ENCODE results near the gene MAN1A2. TPM values are rescaled to one million over a fixed set of nuclear protein-coding genes. Genes with fewer than 3 reads are reported as not detected.

Gene MAN1A2
- total and polyA plus RNA-seq, 9 of the 15 experiments (the other 6 are each of a cell fraction or from before 2014, with no cell fraction given) = 4.2 to 38.4 (median 18.7) TPM

- peaks cover 74% of the 10 kb centered on the region for H3K79me2 ChIP-seq (ENCODE audit: control insufficient read depth, insufficient read depth, low read length)
- no TSS peak for BruUV-seq (replicated peaks)
- H4K20me1 ChIP-seq (replicated peaks; ENCODE audit: control insufficient read depth, insufficient read depth, low read length) = no peaks in the 10 kb centered on the region
- no peaks in the 10 kb centered on the region for H3K27me3 ChIP-seq (ENCODE audit: control insufficient read depth in 2 of 2, insufficient read depth in 2 of 2, low read length in 2 of 2)
- H3K4me3 ChIP-seq = peak overlapping the region; percentile 75
- 0% methylated on average over 19 of the region's 19 CpGs for WGBS (ENCODE audit: insufficient coverage, low coverage, missing lambda C conversion rate)
- POLR2A ChIA-PET = interaction anchor here (0.6 to 1.9 kb wide), 7 partner anchors 19 to 84 kb away, joined by 3 to 10 read pairs (median 3); no protein-coding TSS in a partner anchor
- DNase-seq (ENCODE audit: extremely low read depth in 1 of 4, low spot score in 3 of 4) (peak in 3 of 4 experiments; percentile 30 to 75 (median 52)), FAIRE-seq (peak; percentile 71), ATAC-seq (peak; percentile 59)
- H3K9me1 ChIP-seq (ENCODE audit: control insufficient read depth, insufficient read depth, low read length) = no peaks in the 10 kb centered on the region
- H3K9ac ChIP-seq (ENCODE audit: insufficient read depth in 1 of 2, low read depth in 2 of 2, low read length in 2 of 2) = peak overlapping the region; percentile 91 to 99; a peak in 3 of 4 replicates
- H3K36me3 ChIP-seq (ENCODE audit: control insufficient read depth, insufficient read depth, low read length) = no peaks in the 10 kb centered on the region
- CTCF ChIA-PET (ENCODE audit: low intra/inter-chr PET ratio) = interaction anchor here (0.7 kb wide), 1 partner anchor 239 kb away, joined by 5 read pairs; no protein-coding TSS in a partner anchor
- in situ Hi-C loops (cut with MboI) (no loop called here), intact Hi-C loops (cut with micrococcal nuclease) (loop anchor here (5.0 to 10.0 kb wide), 2 partner anchors 124 to 306 kb away; no protein-coding TSS in a partner anchor)
- peaks cover 1% of the 10 kb centered on the region; the same call in 1 of the 2 replicates for H3K9me3 ChIP-seq (replicated peaks; ENCODE audit: control insufficient read depth, insufficient read depth, low read depth, low read length)
- H2AFZ ChIP-seq (ENCODE audit: low read depth, low read length) = peak overlapping the region; percentile 76
- peak overlapping the region; percentile 94 for H3K27ac ChIP-seq (ENCODE audit: extremely low read depth, low read depth, low read length)
- H3K4me2 ChIP-seq (ENCODE audit: insufficient read depth, low read length) = peak overlapping the region; percentile 99
- H3K4me1 ChIP-seq (replicated peaks in 1 of 2; ENCODE audit: control insufficient read depth in 2 of 2, insufficient read depth in 2 of 2, low read length in 2 of 2) = peaks cover 8 to 26% of the 10 kb centered on the region in 2 experiments; a peak in 4 of 5 replicates
- TF ChIP-seq, protein P1, sequence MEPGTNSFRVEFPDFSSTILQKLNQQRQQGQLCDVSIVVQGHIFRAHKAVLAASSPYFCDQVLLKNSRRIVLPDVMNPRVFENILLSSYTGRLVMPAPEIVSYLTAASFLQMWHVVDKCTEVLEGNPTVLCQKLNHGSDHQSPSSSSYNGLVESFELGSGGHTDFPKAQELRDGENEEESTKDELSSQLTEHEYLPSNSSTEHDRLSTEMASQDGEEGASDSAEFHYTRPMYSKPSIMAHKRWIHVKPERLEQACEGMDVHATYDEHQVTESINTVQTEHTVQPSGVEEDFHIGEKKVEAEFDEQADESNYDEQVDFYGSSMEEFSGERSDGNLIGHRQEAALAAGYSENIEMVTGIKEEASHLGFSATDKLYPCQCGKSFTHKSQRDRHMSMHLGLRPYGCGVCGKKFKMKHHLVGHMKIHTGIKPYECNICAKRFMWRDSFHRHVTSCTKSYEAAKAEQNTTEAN (CRISPR knock-in tag; IDR thresholded peaks at IDR 0.05) = no peak
- TF ChIP-seq HNRNPL (IDR thresholded peaks at IDR 0.05; ENCODE audit: low read depth, low read length) (no peak), SLC30A9 (CRISPR knock-in tag; IDR thresholded peaks at IDR 0.05) (no peak), HDAC1 (IDR thresholded peaks at IDR 0.05) (peak; percentile 46 to 71; a peak in 2 of 4 replicates), ZNF696 (CRISPR knock-in tag; conservative IDR thresholded peaks at IDR 0.05) (no peak), DLX4 (CRISPR knock-in tag; IDR thresholded peaks at IDR 0.05) (no peak), PML (IDR thresholded peaks at IDR 0.05; ENCODE audit: low read length) (no peak), NR2C2 (CRISPR knock-in tag; IDR thresholded peaks at IDR 0.05) (no peak), NR2C2 (tag; IDR thresholded peaks at IDR 0.05) (no peak), ZSCAN29 (IDR thresholded peaks at IDR 0.05) (no peak), MYNN (IDR thresholded peaks at IDR 0.05) (no peak), MYNN (CRISPR knock-in tag; IDR thresholded peaks at IDR 0.05) (no peak), C11orf30 (IDR thresholded peaks at IDR 0.05; ENCODE audit: low read depth) (peak; percentile 97), ARID1B (IDR thresholded peaks at IDR 0.05) (peak; percentile 50), CEBPB (tag; IDR thresholded peaks at IDR 0.05) (no peak), TAF1 (IDR thresholded peaks at IDR 0.05; ENCODE audit: control insufficient read depth, extremely low read depth, insufficient read depth, low read length, severe bottlenecking) (no peak)
- TF ChIP-seq, protein P2, sequence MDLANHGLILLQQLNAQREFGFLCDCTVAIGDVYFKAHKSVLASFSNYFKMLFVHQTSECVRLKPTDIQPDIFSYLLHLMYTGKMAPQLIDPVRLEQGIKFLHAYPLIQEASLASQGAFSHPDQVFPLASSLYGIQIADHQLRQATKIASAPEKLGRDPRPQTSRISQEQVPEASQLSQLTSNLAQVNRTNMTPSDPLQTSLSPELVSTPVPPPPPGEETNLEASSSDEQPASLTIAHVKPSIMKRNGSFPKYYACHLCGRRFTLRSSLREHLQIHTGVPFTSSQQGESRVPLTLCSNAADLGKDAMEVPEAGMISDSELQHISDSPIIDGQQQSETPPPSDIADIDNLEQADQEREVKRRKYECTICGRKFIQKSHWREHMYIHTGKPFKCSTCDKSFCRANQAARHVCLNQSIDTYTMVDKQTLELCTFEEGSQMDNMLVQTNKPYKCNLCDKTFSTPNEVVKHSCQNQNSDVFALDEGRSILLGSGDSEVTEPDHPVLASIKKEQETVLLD (IDR thresholded peaks at IDR 0.05) = 0 out of 2 replicates have a peak, but pooled peaks have one; percentile 37
- TF ChIP-seq, protein P3, sequence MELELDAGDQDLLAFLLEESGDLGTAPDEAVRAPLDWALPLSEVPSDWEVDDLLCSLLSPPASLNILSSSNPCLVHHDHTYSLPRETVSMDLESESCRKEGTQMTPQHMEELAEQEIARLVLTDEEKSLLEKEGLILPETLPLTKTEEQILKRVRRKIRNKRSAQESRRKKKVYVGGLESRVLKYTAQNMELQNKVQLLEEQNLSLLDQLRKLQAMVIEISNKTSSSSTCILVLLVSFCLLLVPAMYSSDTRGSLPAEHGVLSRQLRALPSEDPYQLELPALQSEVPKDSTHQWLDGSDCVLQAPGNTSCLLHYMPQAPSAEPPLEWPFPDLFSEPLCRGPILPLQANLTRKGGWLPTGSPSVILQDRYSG (tag; conservative IDR thresholded peaks at IDR 0.05; ENCODE audit: low read depth) = no peak
Observed at GRCh38 chr1:117368116-117369108, 1.2 kb downstream of the MAN1A2 start.

Data from K562 (cell line).